AG04450 (cell line): ENCODE results near the gene RASSF3. TPM values are rescaled to one million over a fixed set of nuclear protein-coding genes. Genes with fewer than 3 reads are reported as not detected.
"Not testable (repeated sequence)": the region's sequence is repeated elsewhere in the genome, so short reads cannot be mapped to it uniquely, and the experiment has no call there.

Experiments
- CTCF ChIA-PET: fragments of 300-600, 350-600 bp; formaldehyde crosslinking; extraction: SDS; loops from one replicate; lab custom pipeline; 2022; ENCODE audit warnings: antibody characterized with exemption, inconsistent platforms; lab: Charles Lee
- POLR2A ChIA-PET: fragments of 350-600 bp; formaldehyde crosslinking; extraction: SDS; loops from one replicate; lab custom pipeline; 2021; ENCODE audit warnings: antibody characterized with exemption, inconsistent platforms; lab: Yijun Ruan, JAX
- DNase-seq: peaks from one replicate; pipeline ENCODE4 v3.0.0-alpha.2; 2011; ENCODE audit warnings: low read depth, low spot score
- H3K27ac ChIP-seq: one replicate; pipeline ENCODE4 v1.5.1; 2012; ENCODE audit warnings: low read depth, low read length, control low read depth
- H3K27me3 ChIP-seq: one replicate; pipeline ENCODE4 v1.6.0; 2012; ENCODE audit warnings: low read length; ENCODE audit not compliant: control insufficient read depth, insufficient read depth
- H3K4me3 ChIP-seq: 2 replicates; pipeline ENCODE4 v1.5.1; 2011; ENCODE audit warnings: mild to moderate bottlenecking, low read depth, low read length, control low read depth
- H3K9me3 ChIP-seq: 2 replicates; pipeline ENCODE4 v1.5.1; 2012; ENCODE audit warnings: low read length; ENCODE audit not compliant: control insufficient read depth, insufficient read depth
- polyA plus RNA-seq: library from polyadenylated mRNA; depleted of rRNA; stranded (reverse); fragments of >200 nt; gene quantifications from 2 replicates; pipeline ENCODE4 v1.2.3, GENCODE V29; 2011
- TF ChIP-seq, protein P1 (sequence below): IDR thresholded peaks from 2 replicates; pipeline ENCODE4 v1.5.1; 2011; ENCODE audit warnings: low read depth, low read length, control low read depth, inconsistent platforms

The RASSF3 gene
- polyA plus RNA-seq, 1 experiment: 46.7 TPM

DNA sequence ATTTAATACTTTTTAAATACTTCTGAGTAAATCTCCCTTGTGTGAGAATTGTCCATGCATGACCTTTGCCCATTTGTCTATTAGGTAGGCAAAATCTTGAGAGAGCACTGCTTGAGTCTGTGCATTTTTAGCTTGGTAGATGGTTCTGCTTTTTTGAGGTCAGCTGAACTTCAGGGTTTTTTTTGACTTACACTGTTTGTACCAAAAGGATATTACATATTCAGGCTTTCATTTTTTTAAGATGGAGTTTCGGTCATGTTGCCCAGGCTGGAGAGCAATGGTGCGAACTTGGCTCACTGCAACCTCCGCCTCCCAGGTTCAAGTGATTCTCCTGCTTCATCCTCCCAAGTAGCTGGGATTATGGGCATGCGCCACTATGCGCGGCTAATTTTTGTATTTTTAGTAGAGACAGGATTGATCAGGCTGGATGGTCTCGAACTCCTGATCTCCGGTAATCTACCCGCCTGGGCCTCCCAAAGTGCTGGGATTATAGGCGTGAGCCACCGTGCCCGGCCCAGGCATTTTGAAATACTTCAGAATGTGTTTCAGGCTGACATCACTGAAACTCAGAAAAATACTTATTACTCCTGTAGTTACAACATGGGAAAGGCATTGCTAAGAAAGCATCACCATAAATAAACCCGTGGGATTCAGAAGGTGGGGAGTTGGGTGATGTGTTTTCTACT lies 11.1 kb downstream of the RASSF3 start:
- ChIA-PET CTCF (interaction anchor here (0.7 to 1.1 kb wide), 2 partner anchors 19 to 71 kb away, joined by 3 to 4 read pairs; no protein-coding TSS in a partner anchor), POLR2A (interaction anchor here (1.6 kb wide), 1 partner anchor 13 kb away, joined by 5 read pairs; no protein-coding TSS in a partner anchor)
- no peak overlapping the region for H3K4me3 ChIP-seq
- peak; percentile 87 for DNase-seq
- TF ChIP-seq, protein P1, sequence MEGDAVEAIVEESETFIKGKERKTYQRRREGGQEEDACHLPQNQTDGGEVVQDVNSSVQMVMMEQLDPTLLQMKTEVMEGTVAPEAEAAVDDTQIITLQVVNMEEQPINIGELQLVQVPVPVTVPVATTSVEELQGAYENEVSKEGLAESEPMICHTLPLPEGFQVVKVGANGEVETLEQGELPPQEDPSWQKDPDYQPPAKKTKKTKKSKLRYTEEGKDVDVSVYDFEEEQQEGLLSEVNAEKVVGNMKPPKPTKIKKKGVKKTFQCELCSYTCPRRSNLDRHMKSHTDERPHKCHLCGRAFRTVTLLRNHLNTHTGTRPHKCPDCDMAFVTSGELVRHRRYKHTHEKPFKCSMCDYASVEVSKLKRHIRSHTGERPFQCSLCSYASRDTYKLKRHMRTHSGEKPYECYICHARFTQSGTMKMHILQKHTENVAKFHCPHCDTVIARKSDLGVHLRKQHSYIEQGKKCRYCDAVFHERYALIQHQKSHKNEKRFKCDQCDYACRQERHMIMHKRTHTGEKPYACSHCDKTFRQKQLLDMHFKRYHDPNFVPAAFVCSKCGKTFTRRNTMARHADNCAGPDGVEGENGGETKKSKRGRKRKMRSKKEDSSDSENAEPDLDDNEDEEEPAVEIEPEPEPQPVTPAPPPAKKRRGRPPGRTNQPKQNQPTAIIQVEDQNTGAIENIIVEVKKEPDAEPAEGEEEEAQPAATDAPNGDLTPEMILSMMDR: no peak
- no peaks in the 10 kb centered on the region for H3K9me3 ChIP-seq
- H3K27me3 ChIP-seq: no peaks in the 10 kb centered on the region
- peak overlapping the region; percentile 95 for H3K27ac ChIP-seq

DNA sequence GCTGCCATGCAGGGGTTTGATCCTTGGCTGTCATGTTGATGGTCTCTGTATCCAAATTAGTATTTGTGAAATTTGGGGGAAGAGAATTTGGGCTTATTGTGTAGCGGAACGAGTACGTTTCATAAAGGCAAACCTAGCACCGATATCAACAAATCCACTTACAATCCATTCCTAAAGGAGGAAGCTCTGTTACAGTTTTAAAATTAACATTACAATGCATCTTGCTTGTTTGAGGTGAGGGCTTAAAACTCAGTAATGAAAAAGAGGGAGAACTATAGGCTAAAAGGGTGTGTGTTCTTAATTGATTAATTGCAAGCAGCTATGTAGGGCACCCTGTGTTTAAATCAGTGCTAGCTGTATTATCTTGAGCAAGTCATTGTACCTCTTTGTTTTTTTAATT lies 13.7 kb downstream of the RASSF3 start:
- DNase-seq: no peak
- Histone ChIP-seq H3K4me3 (no peak overlapping the region), H3K27me3 (no peaks in the 10 kb centered on the region), H3K9me3 (no peaks in the 10 kb centered on the region), H3K27ac (peak overlapping the region; percentile 81)
- ChIA-PET POLR2A (interaction anchor here (0.7 kb wide), 1 partner anchor 33 kb away, joined by 3 read pairs; no protein-coding TSS in a partner anchor), CTCF (interaction anchor here (1.4 to 1.5 kb wide), 2 partner anchors 74 to 75 kb away, joined by 3 to 5 read pairs; no protein-coding TSS in a partner anchor)
- TF ChIP-seq, protein P1: no peak

DNA sequence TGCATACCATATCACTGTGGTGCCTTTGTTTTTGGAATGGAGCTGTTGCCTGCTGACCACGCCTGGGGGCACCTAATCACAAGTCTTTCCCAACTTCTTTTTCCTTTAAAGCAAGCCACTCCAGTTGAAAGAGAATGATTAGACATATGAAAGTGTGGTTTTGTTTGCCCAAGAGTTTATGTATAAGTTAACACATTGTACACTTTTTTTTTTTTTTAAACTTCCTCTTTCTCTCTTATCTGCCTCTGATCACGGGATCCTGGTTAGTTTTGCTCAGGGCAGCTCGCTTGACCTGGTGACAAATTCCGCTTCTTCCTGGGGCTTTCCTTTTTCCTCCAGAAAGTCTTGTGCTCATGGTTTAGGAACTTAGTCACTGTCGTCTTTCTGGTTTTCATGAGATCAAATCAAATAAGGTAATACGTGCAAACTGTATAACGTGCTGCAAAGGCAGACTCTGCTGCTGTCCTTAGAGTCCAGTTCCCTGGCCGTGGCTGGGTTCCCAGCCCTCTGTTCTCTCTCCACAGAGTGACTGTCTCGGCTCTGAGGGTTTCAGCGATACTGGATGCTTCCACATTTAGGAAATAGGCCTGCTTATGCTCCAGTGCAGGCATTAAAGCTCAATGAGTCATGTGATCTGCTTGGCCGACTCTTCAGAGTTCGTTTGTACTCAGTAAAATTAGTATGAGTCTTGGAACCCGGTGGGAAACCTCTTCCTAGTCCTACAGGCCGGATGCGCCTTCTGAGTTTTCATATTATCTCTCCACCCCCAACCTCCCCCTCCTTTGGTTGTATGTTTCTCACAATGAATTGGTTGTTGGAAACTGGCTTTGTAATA lies 15.2 kb downstream of the RASSF3 start:
- POLR2A ChIA-PET: interaction anchor here (0.7 to 1.1 kb wide), 3 partner anchors 14 to 65 kb away, joined by 3 to 6 read pairs (median 6); no protein-coding TSS in a partner anchor
- Histone ChIP-seq H3K9me3 (no peaks in the 10 kb centered on the region), H3K4me3 (peak overlapping the region; percentile 50), H3K27me3 (no peaks in the 10 kb centered on the region), H3K27ac (peak overlapping the region; percentile 97)
- peak; percentile 76 for DNase-seq
- CTCF ChIA-PET: interaction anchor here (0.9 to 1.5 kb wide), 5 partner anchors 17 to 76 kb away, joined by 3 to 5 read pairs (median 3); no protein-coding TSS in a partner anchor
- TF ChIP-seq, protein P1: no peak

DNA sequence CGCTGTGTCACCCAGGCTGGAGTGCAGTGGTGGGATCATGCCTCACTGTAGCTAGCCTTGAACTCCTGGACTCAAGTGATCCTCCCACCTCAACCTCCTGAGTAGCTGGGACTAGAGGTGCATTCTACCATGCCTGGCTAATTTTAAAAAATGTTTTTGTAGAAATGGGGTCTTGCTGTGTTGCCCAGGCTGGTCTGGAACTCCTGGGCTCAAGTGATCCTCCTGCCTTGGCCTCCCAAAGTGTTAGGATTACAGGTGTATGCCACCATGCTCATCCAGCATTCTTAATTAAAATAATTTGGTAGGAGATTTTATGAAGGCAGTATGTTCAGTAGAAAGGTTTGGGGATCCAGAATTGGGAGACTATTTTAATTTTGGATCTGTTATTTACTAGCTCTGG lies 16.3 kb downstream of the RASSF3 start:
- H3K9me3 ChIP-seq, H3K4me3 ChIP-seq, DNase-seq, H3K27me3 ChIP-seq: not testable (repeated sequence)
- ChIA-PET POLR2A (interaction anchor here (0.7 kb wide), 1 partner anchor 29 kb away, joined by 3 read pairs; no protein-coding TSS in a partner anchor), CTCF (interaction anchor here (1.3 kb wide), 1 partner anchor 77 kb away, joined by 6 read pairs; no protein-coding TSS in a partner anchor)
- H3K27ac ChIP-seq: peak overlapping the region; percentile 97

DNA sequence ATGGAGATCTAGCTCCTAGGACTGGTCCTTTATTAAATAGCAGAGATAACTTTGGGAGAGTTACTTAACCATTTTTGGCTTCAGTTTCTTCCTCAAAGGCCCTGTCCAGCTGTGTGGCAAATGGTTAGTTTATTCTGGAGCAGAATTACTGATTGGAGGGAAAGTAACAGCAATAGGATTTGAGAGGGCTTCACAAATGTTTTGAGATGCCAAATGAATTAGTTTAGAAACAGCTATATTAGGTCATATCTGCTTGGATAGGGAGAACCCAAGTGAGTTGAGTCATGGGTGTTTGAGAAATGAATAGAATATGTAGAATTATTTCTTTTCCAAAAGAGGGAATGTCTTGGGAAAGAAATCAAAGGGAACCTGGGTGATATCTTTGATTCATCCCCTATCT lies 17.5 kb downstream of the RASSF3 start:
- Histone ChIP-seq H3K4me3 (no peak overlapping the region), H3K9me3 (0 out of 2 replicates have a peak, but pooled peaks cover 2% of the 10 kb centered on the region), H3K27ac (peak overlapping the region; percentile 66), H3K27me3 (no peaks in the 10 kb centered on the region)
- CTCF ChIA-PET: no interaction called here
- peak; percentile 74 for DNase-seq
- TF ChIP-seq, protein P1: no peak
- POLR2A ChIA-PET: interaction anchor here (0.6 to 1.2 kb wide), 4 partner anchors 17 to 70 kb away, joined by 3 to 6 read pairs (median 4); partner anchors contain the start of gene RASSF3
